Left kidney (tissue), 2 donors: ENCODE results near the gene SLC45A2. TPM values are rescaled to one million over a fixed set of nuclear protein-coding genes. Genes with fewer than 3 reads are reported as not detected.
"Not testable (repeated sequence)": the region's sequence is repeated elsewhere in the genome, so short reads cannot be mapped to it uniquely, and the experiment has no call there.

ENCODE experiments used
- DNase-seq: peaks from one replicate; pipeline ENCODE4 v3.0.0-alpha.2; 2013
- polyA plus RNA-seq: library from polyadenylated mRNA; unstranded; fragments of 120-200 nt; gene quantifications from one replicate; pipeline ENCODE4 v1.2.1, GENCODE V29; 2013; ENCODE audit not compliant: insufficient read length

The SLC45A2 gene
- polyA plus RNA-seq, 1 donor = 1.0 TPM

- DNase-seq = no peak
Measured at GRCh38 chr5:33921002-33921401, 63.5 kb downstream of the SLC45A2 start.

- DNase-seq = not testable (repeated sequence)
Measured at GRCh38 chr5:33914844-33915243, 69.6 kb downstream of the SLC45A2 start.

GRCh38 chr5:33906248-33906647 is 78.2 kb downstream of the SLC45A2 start:
- DNase-seq = not testable (repeated sequence)

GRCh38 chr5:33905381-33905780 is 79.1 kb downstream of the SLC45A2 start:
- no peak for DNase-seq

GRCh38 chr5:33903118-33903517 is 81.4 kb downstream of the SLC45A2 start:
- no peak for DNase-seq

GRCh38 chr5:33901156-33901555 is 83.3 kb downstream of the SLC45A2 start:
- no peak for DNase-seq

Other genes starting within 250 kb of the SLC45A2 start
- gene ADAMTS12, start 92.7 kb downstream of the SLC45A2 start, polyA plus RNA-seq = 18.3 TPM
- gene RXFP3, start 48.3 kb downstream of the SLC45A2 start, polyA plus RNA-seq = 0.12 TPM
- gene AMACR, start 23.4 kb upstream of the SLC45A2 start, polyA plus RNA-seq = 105 TPM
- gene C1QTNF3, start 58.5 kb upstream of the SLC45A2 start, polyA plus RNA-seq = 71.9 TPM